KG1 (cell line): Measurements from ENCODE around the gene SNAPC5.
"Not testable (repeated sequence)": the region's sequence is repeated elsewhere in the genome, so short reads cannot be mapped to it uniquely, and the experiment has no call there.

Experiments used
- DNase-seq: peaks from one replicate; lab custom pipeline; 2025; lab: John Stamatoyannopoulos, UW

Gene SNAPC5

GRCh38 chr15:66491846-66492245 is 5.7 kb downstream of the SNAPC5 start:
- DNase-seq, result no peak

- no peak for DNase-seq
Measured at GRCh38 chr15:66489179-66489791, 8.3 kb downstream of the SNAPC5 start.

- DNase-seq, result no peak
Measured at GRCh38 chr15:66488525-66488924, 9.0 kb downstream of the SNAPC5 start.

GRCh38 chr15:66486887-66487286 is 10.7 kb downstream of the SNAPC5 start:
- DNase-seq, result no peak

- no peak for DNase-seq
Measured at GRCh38 chr15:66484539-66485112, 12.9 kb downstream of the SNAPC5 start.

DNA sequence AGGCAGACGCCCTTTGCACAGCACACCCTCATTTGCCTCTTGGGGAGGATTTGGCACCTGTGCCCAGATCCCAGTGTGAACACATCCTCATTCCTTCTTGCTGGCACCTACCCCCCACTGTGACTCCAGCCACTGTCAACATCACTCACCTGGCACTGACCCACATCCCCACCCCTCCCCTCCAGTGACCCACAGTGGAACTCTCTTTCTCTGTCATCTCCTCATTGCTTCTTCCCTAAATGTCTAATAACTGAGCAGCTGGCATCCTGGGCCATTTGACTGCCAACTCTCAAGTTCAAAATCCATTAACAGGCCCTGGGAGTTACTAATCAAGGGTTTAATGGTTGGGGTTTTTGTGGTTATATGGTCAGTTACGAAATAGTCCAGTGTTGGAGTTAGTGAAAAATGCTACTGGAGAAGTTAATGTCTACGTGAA is 14.4 kb downstream of the SNAPC5 start:
- DNase-seq, result no peak

- DNase-seq, result no peak
Measured at GRCh38 chr15:66482539-66482938, 15.0 kb downstream of the SNAPC5 start.

DNA sequence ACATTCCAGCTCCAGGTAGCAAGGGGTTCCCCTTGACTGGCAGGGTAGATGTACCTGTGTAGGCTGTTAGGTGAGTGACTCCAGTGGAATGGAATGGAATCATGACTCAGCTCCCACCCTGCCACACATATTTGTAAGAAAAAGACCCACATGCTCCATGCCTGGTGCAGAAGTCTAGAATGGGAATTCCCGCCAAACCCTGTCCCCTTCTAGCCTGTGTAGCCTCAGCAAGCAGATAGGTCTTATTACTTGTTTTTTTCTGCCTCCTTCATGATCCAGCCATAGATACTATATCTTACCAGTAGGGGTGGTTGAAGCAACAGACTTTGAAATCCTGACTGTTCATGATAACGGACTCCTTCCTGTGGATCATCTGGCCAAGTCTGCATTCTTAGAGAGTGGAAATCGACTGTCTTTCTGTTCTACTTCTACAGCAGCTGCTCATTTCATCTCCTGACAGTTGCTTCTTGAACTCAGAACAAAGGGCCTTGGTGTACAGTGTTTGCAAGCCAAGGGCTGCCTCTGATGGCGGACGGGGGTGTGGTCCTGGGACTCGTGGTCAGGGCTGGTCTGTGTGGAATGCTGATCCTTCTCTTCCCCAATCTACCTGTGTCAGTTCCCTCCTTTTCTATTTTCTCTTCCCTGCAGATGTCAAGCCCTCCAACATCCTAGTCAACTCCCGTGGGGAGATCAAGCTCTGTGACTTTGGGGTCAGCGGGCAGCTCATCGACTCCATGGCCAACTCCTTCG is 16.3 kb downstream of the SNAPC5 start:
- DNase-seq, result no peak

DNA sequence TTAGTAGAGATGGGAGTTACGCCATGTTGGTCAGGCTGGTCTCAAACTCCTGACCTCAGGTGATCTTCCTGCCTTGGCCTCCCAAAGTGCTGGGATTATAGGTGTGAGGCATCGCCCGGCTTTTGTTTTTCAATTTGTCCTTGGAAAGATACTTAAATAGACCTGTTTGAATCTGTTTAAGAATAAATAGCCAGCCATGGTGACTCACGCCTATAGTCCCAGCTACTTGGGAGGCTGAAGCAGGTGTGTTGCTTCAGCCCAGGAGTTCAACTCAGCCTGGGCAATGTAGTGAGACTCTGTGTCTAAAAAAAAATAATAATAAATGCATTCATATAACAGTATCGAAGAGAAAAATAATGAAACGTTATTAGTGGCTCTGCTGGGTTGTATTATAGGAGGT is 17.3 kb downstream of the SNAPC5 start:
- no peak for DNase-seq

DNA sequence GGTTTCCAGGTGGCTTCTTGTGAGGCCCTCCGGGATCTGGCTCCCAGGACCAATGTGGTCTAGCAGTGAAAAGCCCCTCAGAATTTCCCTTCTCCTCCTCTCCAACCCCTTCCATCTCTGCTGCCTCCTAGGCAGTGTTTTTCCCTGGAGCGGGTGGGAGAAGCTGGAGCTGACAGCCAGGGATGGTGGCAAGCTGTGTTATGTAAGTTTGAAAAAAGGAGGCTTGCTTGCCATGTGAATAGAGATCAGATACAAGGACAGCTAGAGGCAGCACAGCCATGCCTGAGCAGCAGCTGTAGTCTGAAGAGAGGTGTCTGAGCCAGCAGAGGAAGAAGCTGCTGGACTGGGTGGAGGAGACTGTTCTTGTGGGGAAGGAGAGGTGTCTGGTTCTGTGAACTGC is 20.6 kb downstream of the SNAPC5 start:
- DNase-seq, result no peak

DNA sequence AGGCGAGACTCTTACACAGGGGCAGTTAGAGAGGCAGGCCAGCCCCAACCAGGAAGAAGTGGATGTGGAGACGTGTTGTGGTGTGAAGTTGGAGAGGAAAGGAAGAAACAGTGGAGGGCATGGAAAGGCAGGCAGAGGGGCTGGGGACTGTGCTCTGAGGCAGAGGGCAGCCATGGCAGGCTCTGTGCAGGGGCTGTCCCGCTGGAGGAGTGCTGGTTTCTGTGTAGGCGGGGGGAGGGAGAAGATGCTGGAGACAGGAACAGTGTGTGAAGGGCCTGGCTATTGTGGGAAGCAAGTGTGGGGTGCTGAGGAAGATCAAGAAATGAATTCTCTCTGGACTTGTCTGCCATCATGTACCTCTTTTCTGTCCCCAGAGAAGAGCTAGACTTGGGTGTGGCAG is 21.0 kb downstream of the SNAPC5 start:
- no peak for DNase-seq

- DNase-seq, result no peak
Measured at GRCh38 chr15:66474963-66475362, 22.6 kb downstream of the SNAPC5 start.

GRCh38 chr15:66474135-66474534 is 23.4 kb downstream of the SNAPC5 start:
- DNase-seq, result no peak

DNA sequence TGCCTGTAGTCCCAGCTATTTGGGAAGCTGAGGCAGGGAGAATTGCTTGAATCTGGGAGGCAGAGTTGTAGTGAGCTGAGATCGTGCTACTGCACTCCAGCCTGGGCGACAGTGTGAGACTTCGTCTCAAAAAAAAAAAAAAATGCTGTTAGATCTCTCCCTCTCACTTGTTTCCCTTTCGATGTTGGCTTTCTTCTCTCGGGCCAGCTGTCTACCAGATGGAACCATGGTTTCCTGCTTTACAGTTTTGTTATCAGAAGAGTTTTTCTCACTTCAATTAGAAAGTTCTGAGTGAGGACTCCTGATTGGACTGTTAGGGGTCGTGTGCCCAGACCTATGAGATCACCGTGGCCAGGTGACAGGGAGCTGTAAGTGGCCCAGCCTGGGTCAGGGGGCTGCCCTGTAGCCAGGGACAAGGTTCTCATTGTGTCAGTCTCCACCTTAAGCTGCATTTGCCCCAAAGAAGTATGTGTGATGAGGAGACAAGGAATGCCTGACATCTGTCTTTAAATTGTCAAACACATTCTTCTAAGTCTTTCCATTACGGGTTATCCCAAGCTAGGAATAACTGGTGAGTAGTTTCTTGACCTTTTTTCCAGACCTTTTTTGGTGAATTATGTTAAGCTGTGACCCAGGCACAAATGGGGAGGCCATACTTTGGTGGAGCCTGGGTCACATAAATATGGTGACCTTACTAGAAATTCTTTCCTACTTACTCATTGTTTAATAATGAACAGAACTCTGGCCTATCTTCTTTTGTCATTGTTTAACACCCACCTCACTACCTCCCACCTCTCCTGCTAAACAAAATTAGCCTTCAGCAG is 25.2 kb downstream of the SNAPC5 start:
- no peak for DNase-seq

DNA sequence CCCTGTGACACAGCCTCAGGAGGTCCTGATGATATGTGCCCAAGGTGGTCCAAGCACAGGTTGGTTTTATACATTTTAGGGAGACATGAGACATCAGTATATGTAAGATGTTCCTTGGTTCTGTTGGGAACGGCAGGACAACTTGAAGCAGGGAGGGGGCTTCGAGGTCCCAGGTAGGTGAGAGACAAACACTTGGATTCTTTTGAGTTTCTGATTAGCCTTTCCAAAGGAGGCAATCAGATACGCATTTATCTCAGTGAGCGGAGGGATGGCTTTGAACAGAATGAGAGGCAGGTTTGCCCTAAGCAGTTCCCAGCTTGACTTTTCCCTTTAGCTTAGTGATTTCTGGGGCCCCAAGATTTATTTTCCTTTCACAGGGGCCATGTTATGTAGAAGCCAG is 26.7 kb downstream of the SNAPC5 start:
- not testable (repeated sequence) for DNase-seq

- DNase-seq, result not testable (repeated sequence)
Measured at GRCh38 chr15:66467162-66468040, 30.2 kb downstream of the SNAPC5 start.

- DNase-seq, result not testable (repeated sequence)
Measured at GRCh38 chr15:66465294-66465693, 32.3 kb downstream of the SNAPC5 start.

GRCh38 chr15:66462627-66463026 is 34.9 kb downstream of the SNAPC5 start:
- no peak for DNase-seq

DNA sequence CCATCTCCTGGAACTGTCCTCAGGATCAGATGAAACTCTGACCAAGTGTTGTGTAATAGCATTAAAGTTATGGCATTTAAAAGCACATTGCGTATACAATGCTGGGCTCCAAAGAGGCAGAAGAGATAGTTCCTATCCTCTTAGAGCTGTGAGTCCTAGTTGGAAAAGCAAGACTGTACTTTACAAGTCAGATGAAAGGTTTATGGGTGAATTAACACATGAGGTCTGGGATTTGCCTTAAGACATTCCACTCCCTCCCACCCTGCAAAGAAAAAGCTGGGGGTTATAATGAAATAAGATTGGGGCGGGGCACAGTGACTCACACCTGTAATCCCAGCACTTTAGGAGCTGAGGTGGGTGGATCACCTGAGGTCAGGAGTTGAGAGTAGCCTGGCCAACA is 35.6 kb downstream of the SNAPC5 start:
- no peak for DNase-seq

GRCh38 chr15:66461294-66461693 is 36.3 kb downstream of the SNAPC5 start:
- DNase-seq, result not testable (repeated sequence)

DNA sequence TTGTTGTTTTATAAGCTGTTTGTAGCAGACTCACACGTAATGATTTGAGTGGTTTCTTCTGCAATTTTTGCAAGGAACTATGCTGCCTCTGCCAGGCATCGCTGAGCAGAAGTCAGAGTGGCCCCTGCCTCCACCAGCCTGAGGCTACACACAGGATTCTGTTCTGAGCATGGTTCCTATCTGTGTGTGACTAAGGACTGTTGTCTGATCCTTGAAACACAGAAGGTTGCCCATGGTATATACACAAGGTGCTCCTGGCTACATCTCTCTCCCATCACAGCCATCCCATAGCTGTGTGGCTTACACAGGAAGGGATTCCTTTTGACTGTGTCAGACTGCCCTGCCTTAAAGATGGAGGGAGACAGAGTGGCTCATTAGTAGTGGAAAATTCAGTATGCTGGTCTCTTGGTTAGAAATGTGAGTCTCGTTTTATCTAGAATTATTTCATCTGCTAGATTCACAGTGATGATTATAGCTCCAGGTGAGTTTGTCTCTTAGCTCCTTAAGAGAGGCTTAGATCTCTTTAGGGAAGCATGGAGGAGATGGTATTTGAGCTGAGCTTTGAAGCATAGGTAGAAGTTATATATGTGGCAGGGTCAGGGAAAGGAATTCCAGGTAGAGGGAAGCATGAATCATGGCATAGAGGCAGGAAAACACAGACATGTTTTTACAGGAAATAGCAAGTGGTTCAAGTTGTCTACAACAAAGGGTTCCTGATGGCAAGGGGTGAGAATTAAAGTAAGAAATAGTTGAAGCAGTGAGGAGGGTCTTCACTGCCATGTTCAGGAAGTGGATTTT is 37.5 kb downstream of the SNAPC5 start:
- DNase-seq, result no peak
